Type B pancreatic cell (in vitro differentiated cells): ENCODE measurements around the gene RASA2. TPM values are rescaled to one million over a fixed set of nuclear protein-coding genes. Genes with fewer than 3 reads are reported as not detected.

Experiments
- DNase-seq: peaks from one replicate; pipeline ENCODE4 v3.0.0; 2021; ENCODE audit warnings: mixed read lengths; ENCODE audit not compliant: unreplicated experiment; ENCODE audit errors: extremely low spot score
- H3K27ac Mint-ChIP-seq: 2 replicates; pipeline ENCODE4 v1.8.0; 2021; ENCODE audit warnings: mild to moderate bottlenecking, mixed read lengths
- H3K27me3 Mint-ChIP-seq: 2 replicates; pipeline ENCODE4 v1.8.0; 2021; ENCODE audit warnings: mixed read lengths
- H3K36me3 Mint-ChIP-seq: 2 replicates; pipeline ENCODE4 v1.8.0; 2021; ENCODE audit warnings: mixed read lengths
- H3K4me1 Mint-ChIP-seq: one replicate; pipeline ENCODE4 v1.8.0; 2021; ENCODE audit warnings: mixed read lengths; ENCODE audit not compliant: unreplicated experiment
- H3K4me3 Mint-ChIP-seq: 2 replicates; pipeline ENCODE4 v1.8.0; 2021; ENCODE audit warnings: mild to moderate bottlenecking, mixed read lengths
- H3K9me3 Mint-ChIP-seq: 2 replicates; pipeline ENCODE4 v1.8.0; 2021; ENCODE audit warnings: mixed read lengths
- CTCF ChIP-seq: fragments of 200-600 bp; sonication (generic); conservative IDR thresholded peaks from 2 replicates; pipeline ENCODE4 v1.5.0; 2021; ENCODE audit warnings: antibody characterized with exemption, mild to moderate bottlenecking
- total RNA-seq: library from RNA; stranded (reverse); gene quantifications from 2 replicates; pipeline ENCODE4 v1.2.1, GENCODE V29; 2021; ENCODE audit warnings: low replicate concordance

Gene RASA2
- total RNA-seq, 1 donor from 2014 or later: 20.3 TPM

DNA sequence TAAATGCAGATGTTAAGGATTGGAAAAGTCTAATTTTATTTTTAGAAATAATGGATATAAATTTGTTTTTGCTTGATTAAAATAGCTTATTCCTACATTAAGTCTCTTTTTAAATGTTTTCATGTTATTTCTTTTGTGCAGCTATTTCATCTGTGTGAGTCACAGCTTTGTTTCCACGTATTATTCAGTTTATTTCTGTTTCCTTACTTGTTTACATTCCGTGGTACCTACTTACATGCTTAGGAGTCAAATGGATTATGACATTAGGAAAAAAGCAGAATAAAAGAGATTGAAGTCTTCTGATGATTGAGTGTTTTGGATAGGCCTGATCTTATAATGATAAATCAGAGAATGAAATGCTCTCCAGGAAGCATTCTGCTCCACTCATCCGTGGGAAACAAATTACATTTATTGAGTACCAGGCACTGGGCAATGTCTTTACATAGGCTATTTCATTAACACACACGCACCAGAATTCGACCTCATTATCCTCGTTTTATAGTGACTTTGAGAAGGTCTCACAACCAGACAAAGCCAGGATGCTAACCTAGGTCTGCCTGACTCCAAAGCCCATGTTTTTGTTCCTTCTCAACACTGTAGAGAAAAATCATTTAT, 38.1 kb upstream of the RASA2 start:
- DNase-seq: no peak
- Mint-ChIP-seq H3K27ac (no peak overlapping the region), H3K9me3 (no peaks in the 10 kb centered on the region), H3K27me3 (no peaks in the 10 kb centered on the region), H3K36me3 (peaks cover 8% of the 10 kb centered on the region), H3K4me1 (peaks cover 18% of the 10 kb centered on the region), H3K4me3 (no peak overlapping the region)
- no peak for TF ChIP-seq CTCF

GRCh38 chr3:141449424-141449823, 37.4 kb upstream of the RASA2 start:
- DNase-seq: no peak
- Mint-ChIP-seq H3K27ac (no peak overlapping the region), H3K9me3 (no peaks in the 10 kb centered on the region), H3K36me3 (peaks cover 1% of the 10 kb centered on the region), H3K4me3 (no peak overlapping the region), H3K27me3 (no peaks in the 10 kb centered on the region), H3K4me1 (peaks cover 21% of the 10 kb centered on the region)
- TF ChIP-seq CTCF: no peak

DNA sequence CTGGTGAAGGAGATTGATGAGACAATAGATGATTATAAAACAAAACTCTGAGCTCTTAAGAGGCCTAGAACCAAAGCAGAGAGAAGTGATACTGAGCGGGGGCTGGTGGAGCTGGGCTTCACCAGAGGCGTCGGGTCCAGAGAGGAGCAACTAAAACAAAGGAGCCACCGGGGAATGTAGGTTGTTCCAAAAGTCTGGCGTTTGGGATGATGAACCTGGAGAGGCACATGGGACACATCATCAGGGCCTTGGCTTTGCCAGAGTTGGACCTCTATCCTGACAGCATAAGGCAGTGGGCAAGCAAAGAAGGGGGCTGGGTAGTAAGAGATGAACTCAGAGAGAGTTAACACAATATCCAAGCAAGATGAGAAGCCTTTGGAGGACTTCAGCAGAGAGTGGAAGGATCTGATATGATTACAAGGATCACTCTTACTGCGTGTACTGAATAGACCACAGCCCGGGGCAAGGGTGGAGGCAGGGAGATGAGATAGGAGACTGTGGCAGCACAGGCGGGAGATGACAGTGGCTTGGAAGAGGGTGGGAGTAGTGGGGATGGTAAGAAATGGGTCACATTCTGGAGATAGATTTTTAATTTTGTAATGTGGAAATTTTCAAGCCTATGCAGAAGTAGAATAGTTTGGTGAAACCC, 36.0 kb upstream of the RASA2 start:
- H3K9me3 Mint-ChIP-seq: no peaks in the 10 kb centered on the region
- no peak for TF ChIP-seq CTCF
- no peak for DNase-seq
- no peak overlapping the region for H3K4me3 Mint-ChIP-seq
- no peak overlapping the region for H3K27ac Mint-ChIP-seq
- H3K36me3 Mint-ChIP-seq: no peaks in the 10 kb centered on the region
- H3K27me3 Mint-ChIP-seq: no peaks in the 10 kb centered on the region
- H3K4me1 Mint-ChIP-seq: peaks cover 33% of the 10 kb centered on the region

GRCh38 chr3:141452045-141452444, 34.8 kb upstream of the RASA2 start:
- Mint-ChIP-seq H3K4me3 (no peak overlapping the region), H3K9me3 (no peaks in the 10 kb centered on the region), H3K27ac (no peak overlapping the region), H3K4me1 (peaks cover 39% of the 10 kb centered on the region), H3K36me3 (no peaks in the 10 kb centered on the region), H3K27me3 (no peaks in the 10 kb centered on the region)
- TF ChIP-seq CTCF: peak; percentile 64
- DNase-seq: no peak

GRCh38 chr3:141452773-141453172, 34.1 kb upstream of the RASA2 start:
- no peak overlapping the region for H3K4me3 Mint-ChIP-seq
- no peaks in the 10 kb centered on the region for H3K36me3 Mint-ChIP-seq

More at GRCh38 chr3:141452773-141453172, 34.1 kb upstream of the RASA2 start:
- no peak for TF ChIP-seq CTCF
- no peak for DNase-seq
- Mint-ChIP-seq H3K27ac (no peak overlapping the region), H3K9me3 (no peaks in the 10 kb centered on the region), H3K4me1 (peaks cover 34% of the 10 kb centered on the region), H3K27me3 (no peaks in the 10 kb centered on the region)
